ENCODE measurements around the gene F5.

Gene F5

DNA sequence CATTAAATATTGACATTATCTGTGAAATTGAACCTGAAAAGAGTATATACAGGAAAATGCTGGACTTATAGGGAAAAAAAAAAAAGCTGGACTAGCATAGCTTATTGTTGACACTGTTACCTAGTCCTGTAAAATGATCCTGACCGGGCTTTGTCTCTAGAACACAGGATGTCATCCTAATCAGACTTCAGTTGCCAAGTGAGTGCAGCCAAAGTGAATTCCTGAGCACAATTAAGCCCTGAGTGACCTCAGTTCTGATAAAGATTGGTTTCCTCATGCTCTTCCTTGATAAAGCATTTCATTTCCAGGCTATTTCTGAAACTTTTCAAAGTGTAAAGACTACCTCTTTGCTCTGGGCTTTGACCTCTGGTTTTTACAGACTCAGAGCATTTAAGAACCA lies 23.8 kb upstream of the F5 start:
- H3K4me3 ChIP-seq (ENCODE audit: control insufficient read depth, low read depth, low read length): no peak overlapping the region
- no peak for DNase-seq (ENCODE audit: low read depth)
- TF ChIP-seq, protein P1, sequence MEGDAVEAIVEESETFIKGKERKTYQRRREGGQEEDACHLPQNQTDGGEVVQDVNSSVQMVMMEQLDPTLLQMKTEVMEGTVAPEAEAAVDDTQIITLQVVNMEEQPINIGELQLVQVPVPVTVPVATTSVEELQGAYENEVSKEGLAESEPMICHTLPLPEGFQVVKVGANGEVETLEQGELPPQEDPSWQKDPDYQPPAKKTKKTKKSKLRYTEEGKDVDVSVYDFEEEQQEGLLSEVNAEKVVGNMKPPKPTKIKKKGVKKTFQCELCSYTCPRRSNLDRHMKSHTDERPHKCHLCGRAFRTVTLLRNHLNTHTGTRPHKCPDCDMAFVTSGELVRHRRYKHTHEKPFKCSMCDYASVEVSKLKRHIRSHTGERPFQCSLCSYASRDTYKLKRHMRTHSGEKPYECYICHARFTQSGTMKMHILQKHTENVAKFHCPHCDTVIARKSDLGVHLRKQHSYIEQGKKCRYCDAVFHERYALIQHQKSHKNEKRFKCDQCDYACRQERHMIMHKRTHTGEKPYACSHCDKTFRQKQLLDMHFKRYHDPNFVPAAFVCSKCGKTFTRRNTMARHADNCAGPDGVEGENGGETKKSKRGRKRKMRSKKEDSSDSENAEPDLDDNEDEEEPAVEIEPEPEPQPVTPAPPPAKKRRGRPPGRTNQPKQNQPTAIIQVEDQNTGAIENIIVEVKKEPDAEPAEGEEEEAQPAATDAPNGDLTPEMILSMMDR (conservative IDR thresholded peaks at IDR 0.05; ENCODE audit: control insufficient read depth, insufficient read depth, low read depth, low read length): no peak

DNA sequence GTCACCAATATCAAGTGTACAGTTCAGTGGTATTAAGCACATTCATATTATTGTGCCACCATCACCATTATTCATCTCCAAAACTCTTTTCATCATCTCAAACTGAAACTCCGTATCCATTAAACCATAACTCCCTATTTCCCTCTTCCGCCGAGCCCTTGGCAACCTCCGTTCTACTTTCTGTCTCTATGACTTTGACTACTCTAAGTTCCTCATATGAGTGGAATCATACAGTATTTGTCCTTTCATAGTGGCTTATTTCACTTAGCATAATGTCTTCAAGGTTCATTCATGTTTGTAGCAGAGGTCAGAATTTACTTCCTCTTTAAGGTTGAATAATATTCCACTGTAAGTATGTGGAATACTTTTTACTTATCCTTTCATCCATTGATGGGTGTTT lies 21.9 kb upstream of the F5 start:
- no peak overlapping the region for H3K4me3 ChIP-seq (ENCODE audit: control insufficient read depth, low read depth, low read length)
- TF ChIP-seq, protein P1 (conservative IDR thresholded peaks at IDR 0.05; ENCODE audit: control insufficient read depth, insufficient read depth, low read depth, low read length): no peak
- DNase-seq (ENCODE audit: low read depth): no peak

DNA sequence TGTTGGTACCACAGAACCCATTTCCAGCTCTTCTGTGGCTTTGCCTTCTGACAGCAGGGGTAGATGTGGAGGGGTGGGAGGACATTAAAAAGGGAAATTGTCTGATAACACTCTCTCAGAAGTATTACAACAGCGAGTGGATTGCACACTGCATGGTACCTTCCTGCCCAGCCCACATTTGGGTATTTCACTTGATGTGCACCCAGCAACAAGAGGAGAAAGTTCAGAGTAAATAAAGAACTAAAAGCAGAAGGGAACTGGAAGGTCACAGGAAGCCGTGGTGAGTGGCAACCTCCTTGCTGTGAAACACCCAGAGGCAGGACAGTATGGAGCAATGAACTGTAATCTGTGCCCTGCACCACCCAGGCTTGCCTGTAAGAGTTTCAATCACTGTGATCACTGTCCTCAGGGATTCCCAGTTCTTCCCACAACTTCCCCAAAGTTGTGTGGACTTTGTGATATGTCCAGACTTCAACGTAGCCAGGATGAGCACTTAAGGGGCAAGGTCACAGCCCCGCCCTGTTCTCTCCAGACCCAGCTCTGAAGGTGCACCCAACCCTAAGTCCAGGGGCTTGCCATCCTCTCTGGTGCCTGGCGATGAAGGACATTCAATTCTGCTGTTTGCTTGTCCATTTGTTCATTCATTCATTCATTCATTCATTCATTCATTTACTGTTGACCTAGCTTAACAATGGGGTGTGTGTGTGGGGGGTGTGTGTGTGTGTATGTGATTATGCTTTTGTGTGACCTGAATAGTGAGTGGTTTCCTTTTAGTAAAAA lies 18.7 kb upstream of the F5 start:
- TF ChIP-seq, protein P1 (conservative IDR thresholded peaks at IDR 0.05; ENCODE audit: control insufficient read depth, insufficient read depth, low read depth, low read length): no peak
- H3K4me3 ChIP-seq (ENCODE audit: control insufficient read depth, low read depth, low read length): no peak overlapping the region
- no peak for DNase-seq (ENCODE audit: low read depth)

DNA sequence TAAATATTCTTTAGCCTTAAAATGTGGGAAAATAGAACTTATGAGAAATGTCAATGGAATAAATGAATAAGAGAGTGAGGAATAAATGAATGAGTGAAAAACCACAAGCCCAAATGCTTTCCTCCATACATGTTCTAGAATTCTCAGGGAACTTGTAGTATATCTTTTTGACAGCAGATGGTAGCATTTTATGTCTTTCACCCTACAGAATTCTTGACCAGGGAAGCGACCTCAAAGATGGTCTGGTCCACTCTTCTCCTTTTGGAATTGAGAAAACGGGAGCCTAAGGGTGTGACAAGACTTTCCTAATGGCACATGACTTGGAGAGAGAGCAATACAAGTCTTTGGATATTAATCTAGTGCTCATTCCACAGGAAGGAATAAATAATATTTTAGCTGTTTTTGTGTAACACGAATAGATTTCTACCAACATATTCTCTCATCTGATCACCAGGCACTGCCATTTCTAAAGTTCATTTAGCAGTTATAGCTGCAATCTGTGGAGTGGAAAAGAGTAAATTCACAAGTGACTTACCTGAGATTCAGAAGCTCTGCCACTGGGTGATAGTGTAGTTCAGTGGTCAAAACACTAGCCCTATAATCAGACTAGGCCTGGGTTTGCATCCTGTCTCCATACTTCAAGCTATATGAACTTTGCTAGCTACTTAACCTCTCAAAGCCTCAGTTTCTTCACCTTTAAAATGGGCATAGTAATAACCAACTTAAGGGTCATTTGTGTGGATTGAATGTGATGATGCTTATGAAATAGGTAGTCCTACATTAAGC lies 15.0 kb upstream of the F5 start:
- peak; percentile 34 for DNase-seq (ENCODE audit: low read depth)
- TF ChIP-seq, protein P1 (conservative IDR thresholded peaks at IDR 0.05; ENCODE audit: control insufficient read depth, insufficient read depth, low read depth, low read length): peak; percentile 37
- H3K4me3 ChIP-seq (ENCODE audit: control insufficient read depth, low read depth, low read length): no peak overlapping the region

- TF ChIP-seq, protein P1 (conservative IDR thresholded peaks at IDR 0.05; ENCODE audit: control insufficient read depth, insufficient read depth, low read depth, low read length): no peak
- DNase-seq (ENCODE audit: low read depth): peak; percentile 29
- H3K4me3 ChIP-seq (ENCODE audit: control insufficient read depth, low read depth, low read length): no peak overlapping the region
Measured at GRCh38 chr1:169595764-169596711, 9.8 kb upstream of the F5 start.

- no peak overlapping the region for H3K4me3 ChIP-seq (ENCODE audit: control insufficient read depth, low read depth, low read length)
- DNase-seq (ENCODE audit: low read depth): no peak
- TF ChIP-seq, protein P1 (conservative IDR thresholded peaks at IDR 0.05; ENCODE audit: control insufficient read depth, insufficient read depth, low read depth, low read length): no peak
Measured at GRCh38 chr1:169594391-169594790, 8.1 kb upstream of the F5 start.
